Epithelial cell of esophagus (primary cell): Measurements from ENCODE around the gene SGSH.

ENCODE experiments used
- DNase-seq: peaks from one replicate; pipeline ENCODE4 v3.0.0; 2010; ENCODE audit warnings: low read depth
- H3K4me3 ChIP-seq: 2 replicates; pipeline ENCODE4 v1.5.1; 2011; ENCODE audit warnings: mild to moderate bottlenecking, low read length, control low read depth
- TF ChIP-seq, protein P1 (sequence below): IDR thresholded peaks from 2 replicates; pipeline ENCODE4 v1.5.1; 2011; ENCODE audit warnings: low read depth, mild to moderate bottlenecking, low read length, control low read depth, inconsistent platforms; ENCODE audit not compliant: insufficient read depth; ENCODE audit errors: missing control alignments

The SGSH gene

DNA sequence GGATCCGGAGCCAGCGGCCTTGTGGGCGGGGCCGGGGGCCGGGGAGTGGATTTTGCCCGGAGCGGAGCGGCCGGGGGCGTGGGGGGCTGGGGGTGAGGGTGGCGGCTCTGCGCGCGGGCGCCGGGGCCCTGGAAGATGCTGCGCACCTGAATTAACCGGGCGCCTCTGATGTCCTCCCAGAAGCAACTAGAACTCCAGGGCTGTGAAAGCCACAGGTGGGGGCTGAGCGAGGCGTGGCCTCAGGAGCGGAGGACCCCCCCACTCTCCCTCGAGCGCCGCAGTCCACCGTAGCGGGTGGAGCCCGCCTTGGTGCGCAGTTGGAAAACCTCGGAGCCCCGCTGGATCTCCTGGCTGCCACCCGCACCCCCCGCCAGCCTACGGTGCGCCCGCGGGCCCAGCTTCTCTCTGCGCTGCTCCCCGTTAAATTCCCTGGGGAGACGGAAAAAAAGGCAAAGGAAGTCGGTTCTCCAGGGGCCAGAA is 643 bp upstream of the SGSH start:
- no peak for DNase-seq
- H3K4me3 ChIP-seq: peak overlapping the region; percentile 74
- TF ChIP-seq, protein P1, sequence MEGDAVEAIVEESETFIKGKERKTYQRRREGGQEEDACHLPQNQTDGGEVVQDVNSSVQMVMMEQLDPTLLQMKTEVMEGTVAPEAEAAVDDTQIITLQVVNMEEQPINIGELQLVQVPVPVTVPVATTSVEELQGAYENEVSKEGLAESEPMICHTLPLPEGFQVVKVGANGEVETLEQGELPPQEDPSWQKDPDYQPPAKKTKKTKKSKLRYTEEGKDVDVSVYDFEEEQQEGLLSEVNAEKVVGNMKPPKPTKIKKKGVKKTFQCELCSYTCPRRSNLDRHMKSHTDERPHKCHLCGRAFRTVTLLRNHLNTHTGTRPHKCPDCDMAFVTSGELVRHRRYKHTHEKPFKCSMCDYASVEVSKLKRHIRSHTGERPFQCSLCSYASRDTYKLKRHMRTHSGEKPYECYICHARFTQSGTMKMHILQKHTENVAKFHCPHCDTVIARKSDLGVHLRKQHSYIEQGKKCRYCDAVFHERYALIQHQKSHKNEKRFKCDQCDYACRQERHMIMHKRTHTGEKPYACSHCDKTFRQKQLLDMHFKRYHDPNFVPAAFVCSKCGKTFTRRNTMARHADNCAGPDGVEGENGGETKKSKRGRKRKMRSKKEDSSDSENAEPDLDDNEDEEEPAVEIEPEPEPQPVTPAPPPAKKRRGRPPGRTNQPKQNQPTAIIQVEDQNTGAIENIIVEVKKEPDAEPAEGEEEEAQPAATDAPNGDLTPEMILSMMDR: no peak

DNA sequence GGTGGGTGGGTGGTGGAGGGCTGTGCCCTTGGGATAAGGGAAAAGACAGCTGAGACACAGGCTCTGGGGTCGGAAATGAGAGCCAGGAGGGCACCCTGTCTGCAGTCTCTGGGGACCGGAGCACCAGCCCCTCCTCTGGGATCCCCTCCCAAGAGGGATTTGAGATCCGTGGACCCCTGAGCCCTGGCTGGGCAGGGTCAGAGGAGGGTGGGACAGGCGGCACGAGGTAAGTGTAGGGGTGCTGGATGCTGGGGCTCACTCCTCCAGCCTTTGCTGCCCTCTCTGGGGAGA is 425 bp downstream of the SGSH start:
- DNase-seq: no peak
- H3K4me3 ChIP-seq: peak overlapping the region; percentile 74
- TF ChIP-seq, protein P1: no peak

DNA sequence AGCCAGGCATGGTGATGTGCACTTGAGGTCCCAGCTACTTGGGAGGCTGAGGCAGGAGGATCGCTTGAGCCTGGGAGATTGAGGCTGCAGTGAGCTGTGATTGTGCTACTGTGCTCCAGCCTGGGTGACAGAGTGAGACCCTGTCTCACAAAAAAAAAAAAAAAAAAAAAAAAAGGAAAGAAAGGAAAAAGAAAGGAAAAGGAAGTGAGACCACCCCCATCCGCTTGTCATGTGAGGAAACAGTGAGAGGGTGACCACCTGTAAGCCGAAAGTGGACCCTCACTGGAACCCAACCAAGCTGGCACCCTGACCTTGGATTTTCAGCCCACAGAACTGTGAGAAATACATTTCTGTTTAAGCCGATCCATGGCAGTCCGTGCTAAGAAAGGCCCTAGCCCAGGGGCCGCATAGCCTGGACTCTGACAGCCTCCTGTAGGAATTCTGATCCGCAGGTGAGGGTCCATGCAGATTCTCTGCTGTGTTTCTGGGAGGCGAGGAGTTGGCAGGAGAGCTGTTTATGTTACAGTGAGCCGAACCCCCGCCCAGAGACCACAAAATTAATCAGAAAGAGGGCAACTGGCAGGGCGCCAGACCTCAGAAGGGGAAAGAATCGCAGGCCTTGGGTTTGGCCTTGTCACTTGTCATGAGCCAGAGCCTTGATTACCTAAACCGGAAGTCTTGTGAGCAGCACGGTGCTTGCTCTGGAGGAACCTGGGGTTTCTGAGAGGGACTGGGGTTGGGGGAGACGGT is 945 bp downstream of the SGSH start:
- H3K4me3 ChIP-seq: peak overlapping the region; percentile 74
- DNase-seq: peak; percentile 52
- TF ChIP-seq, protein P1: no peak

DNA sequence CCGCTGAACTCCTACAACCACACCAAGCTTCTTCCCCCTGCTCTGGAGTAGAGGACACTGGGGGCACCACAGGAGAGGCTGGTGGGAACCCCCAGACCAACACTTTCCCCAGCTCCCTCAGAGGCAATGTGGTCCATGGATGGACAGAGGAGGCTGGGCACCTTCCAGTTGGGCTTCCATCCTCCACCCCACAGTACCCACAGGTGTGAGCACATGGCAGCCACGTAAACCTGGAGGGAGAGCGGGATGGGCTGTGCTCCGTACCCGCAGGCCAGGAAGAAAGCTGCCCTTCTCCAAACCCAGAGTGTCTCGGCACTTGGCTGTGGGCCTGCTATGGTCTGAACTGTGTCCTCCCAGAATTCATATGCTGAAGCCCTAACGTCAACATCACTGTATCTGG is 1.7 kb downstream of the SGSH start:
- H3K4me3 ChIP-seq: no peak overlapping the region
- TF ChIP-seq, protein P1: no peak
- DNase-seq: no peak

DNA sequence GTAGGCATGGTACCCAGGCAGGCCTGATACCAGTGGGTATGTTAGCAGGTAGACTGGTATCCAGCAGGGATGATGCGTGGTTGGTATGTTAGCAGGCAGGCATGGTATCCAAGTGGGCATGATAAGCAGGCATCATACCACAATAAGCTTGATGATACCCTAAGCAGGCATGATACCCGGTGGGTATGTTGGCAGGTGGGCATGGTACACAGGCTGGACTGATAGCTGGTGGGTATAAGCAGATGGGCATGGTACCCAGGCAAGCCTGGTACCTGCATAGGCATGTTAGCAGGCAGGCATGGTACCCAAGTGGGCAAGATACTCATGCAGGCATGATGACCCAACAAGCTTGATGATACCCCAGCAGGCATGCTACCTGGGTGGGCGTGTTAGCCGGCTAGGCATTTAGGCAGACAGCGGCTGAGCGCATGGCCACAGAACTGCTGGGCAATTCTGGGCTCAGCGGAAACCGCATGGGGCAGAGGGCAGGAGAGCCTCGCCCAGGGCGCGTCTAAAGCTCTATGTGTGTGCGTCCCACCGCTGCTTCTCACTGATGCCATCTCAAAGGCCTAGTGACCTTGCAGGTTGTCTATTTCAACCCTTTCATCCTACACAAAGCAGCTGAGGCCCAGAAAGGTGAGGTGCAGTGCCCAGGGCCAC is 2.3 kb downstream of the SGSH start:
- no peak for DNase-seq
- no peak overlapping the region for H3K4me3 ChIP-seq
- TF ChIP-seq, protein P1: no peak

DNA sequence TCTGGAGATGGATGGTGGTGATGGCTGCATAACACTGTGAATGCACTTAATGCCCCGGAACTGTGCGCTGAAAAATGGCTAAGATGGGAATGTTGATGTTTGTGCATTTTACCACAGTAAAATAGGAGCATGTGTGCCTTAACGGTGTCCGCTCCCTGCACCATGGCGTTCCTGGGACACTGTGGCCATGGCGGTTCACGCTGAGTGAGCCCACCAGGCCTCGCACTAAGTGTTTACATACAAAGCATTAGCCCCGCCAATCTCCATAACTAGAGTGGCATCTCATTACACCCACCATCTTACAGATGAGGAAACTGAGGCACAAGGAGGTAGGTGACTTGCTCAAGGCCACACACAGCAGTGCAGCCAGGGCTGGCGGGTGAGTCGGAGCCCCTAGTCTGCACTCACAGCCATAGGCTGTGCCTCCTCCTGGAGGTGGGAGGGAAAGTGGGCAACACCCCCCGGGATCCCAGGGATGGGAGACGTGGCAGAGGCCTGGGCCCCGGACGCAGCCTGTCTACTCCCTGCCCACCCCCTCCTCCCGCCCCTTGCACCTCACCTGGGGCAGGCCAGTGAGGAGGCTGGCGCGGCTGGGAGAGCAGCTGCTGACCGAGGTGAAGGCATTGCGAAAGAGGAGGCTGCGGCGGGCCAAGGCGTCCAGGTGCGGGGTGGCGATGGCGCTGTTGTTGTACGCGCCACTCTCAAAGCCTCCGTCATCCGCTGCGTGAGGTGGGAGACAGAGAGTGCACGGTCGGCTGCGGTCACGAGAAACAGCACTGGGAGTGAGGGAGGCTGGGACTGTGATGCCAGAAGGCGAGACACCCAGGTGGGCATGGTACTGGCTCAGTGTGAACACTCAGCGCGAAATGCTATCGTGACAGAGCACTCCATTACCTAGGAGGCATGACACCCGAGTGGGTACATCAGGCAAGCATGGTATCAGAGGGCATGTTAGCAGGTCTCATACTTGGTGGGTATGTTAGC is 3.4 kb downstream of the SGSH start:
- no peak overlapping the region for H3K4me3 ChIP-seq
- TF ChIP-seq, protein P1: no peak
- DNase-seq: no peak
